GM10266 (cell line): ENCODE data around the gene EXOG.

Experiments used
- DNase-seq: peaks from one replicate; pipeline ENCODE4 v3.0.0; 2012; ENCODE audit errors: extremely low spot score
- TF ChIP-seq, protein P1 (sequence below): IDR thresholded peaks from 2 replicates; pipeline ENCODE4 v1.5.1; 2012; ENCODE audit warnings: mild to moderate bottlenecking, low read depth; ENCODE audit not compliant: control insufficient read depth, insufficient read depth; ENCODE audit errors: missing control alignments

EXOG gene

DNA sequence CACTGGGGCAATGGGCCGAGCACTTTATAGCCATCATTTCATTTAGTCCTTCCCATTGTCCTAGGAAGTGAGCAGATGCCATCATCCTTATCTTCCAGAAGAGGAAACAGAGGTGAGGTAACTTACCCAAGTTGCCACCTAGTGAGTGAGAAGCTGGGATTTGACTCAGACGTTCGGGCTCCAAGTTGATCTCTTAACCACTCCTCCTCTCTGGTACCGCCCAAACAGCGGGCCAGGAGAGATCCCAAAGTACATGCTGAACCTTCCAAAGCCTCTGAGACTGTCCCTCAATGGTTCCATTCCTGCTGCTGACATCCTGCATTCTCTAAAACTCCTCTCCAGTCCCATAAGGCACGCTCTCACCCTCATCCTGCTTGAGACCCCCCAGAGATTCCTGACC lies 56.2 kb downstream of the EXOG start:
- TF ChIP-seq, protein P1, sequence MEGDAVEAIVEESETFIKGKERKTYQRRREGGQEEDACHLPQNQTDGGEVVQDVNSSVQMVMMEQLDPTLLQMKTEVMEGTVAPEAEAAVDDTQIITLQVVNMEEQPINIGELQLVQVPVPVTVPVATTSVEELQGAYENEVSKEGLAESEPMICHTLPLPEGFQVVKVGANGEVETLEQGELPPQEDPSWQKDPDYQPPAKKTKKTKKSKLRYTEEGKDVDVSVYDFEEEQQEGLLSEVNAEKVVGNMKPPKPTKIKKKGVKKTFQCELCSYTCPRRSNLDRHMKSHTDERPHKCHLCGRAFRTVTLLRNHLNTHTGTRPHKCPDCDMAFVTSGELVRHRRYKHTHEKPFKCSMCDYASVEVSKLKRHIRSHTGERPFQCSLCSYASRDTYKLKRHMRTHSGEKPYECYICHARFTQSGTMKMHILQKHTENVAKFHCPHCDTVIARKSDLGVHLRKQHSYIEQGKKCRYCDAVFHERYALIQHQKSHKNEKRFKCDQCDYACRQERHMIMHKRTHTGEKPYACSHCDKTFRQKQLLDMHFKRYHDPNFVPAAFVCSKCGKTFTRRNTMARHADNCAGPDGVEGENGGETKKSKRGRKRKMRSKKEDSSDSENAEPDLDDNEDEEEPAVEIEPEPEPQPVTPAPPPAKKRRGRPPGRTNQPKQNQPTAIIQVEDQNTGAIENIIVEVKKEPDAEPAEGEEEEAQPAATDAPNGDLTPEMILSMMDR: no peak
- DNase-seq: no peak

DNA sequence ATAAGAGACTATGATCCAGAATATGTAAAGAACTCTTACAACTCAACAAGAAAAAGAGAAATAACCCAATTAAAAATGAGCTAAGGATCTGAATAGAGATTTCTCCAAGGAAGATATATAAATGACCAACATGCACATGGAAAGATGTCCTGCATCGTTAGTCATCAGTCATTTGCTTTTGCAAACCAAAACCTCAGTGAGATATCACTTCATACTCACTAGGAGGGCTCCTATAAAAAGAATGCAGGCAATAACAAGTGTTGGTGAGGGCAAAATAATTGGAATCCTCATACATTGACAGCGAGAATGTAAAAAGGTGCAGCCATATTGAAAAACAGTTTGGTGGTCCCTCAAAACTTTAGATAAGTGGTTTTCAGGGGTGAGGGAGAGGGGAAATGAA lies 56.9 kb downstream of the EXOG start:
- TF ChIP-seq, protein P1: no peak
- no peak for DNase-seq

DNA sequence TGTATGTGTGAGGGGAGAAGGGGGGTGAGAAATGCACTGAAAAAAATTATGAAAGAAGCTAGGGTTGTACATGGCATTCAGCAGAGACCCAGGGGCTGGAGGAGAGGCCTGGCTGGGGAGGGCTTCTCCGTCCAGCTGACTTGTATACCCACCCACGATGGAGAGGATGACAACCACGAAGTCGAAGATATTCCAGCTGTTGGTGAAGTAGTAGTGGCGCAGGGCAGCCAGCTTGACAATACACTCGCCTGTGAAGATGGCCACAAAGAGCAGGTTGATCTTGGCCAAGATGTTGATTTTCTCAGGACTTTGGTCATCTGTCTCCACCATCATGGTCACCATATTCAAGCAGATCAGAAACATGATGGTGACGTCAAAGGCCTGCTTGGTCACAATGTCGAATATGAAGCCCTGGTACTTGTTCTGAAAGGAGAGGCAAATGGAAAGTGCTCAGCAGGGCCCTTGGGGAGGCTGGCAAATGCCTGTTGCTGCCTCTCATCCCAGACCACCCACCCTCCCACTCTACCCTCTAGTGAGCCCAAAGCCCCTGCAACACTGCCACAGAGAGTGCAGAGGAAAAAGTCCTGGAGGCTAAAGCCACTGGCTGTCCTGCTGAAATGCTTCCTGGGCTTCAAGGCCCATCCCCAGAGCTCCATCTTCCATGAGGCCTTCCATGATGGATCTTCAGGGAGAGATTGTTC lies 58.1 kb downstream of the EXOG start:
- no peak for DNase-seq

DNA sequence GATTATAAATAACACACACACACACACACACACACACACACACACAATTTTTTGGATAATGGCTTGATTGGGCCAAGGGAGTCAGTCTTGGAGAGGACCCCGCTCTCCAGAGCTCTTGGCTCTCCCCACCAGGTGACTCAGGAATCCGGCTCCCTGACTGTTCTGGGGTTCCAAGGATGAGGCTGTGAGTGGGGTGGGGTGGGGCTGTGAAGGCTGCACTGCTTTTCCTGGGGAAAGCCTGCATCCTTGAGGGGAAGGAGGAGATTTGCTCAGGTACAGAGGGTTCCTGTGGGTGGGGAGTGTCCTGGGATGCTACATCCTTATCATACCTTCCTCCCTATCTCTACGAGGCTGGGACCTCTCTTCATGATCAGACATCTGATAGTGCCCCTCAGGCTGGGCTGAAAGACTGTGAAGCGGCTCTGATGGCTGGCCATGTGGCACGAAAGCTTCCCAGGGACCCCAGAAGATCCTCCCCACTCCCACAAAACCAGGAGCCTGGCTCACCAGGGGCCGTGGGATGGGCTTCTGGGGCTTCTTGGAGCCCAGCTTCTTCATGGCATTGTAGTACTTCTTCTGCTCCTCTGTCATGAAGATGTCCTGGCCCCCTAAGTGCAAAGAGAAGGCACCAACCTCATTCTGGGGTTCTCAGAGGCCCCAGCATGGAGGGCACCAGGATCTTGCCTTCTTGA lies 59.2 kb downstream of the EXOG start:
- TF ChIP-seq, protein P1: no peak

More for the DNA sequence above, 58.1 kb downstream of the EXOG start:
- TF ChIP-seq, protein P1: no peak

DNA sequence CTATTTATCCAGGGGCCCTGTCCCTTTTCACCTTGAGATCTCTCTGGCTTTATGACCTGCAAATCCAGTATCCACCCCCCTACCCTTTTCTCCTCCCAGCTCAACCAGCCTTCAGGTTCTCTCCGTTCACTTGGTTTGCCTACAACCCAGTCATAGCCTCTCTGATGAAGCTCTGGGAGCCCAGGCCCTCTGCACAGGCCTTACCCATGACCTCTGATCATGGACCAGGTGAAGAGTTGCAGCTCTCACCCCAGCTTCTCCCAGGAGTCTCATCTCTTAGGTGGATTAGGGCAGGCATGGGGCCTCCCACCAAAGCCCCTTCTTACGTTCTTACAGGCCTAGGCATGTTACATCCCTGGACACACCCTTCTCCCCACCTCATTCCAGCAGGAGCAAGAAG lies 59.8 kb downstream of the EXOG start:
- TF ChIP-seq, protein P1: no peak
- no peak for DNase-seq

More for the DNA sequence above, 59.2 kb downstream of the EXOG start:
- no peak for DNase-seq

DNA sequence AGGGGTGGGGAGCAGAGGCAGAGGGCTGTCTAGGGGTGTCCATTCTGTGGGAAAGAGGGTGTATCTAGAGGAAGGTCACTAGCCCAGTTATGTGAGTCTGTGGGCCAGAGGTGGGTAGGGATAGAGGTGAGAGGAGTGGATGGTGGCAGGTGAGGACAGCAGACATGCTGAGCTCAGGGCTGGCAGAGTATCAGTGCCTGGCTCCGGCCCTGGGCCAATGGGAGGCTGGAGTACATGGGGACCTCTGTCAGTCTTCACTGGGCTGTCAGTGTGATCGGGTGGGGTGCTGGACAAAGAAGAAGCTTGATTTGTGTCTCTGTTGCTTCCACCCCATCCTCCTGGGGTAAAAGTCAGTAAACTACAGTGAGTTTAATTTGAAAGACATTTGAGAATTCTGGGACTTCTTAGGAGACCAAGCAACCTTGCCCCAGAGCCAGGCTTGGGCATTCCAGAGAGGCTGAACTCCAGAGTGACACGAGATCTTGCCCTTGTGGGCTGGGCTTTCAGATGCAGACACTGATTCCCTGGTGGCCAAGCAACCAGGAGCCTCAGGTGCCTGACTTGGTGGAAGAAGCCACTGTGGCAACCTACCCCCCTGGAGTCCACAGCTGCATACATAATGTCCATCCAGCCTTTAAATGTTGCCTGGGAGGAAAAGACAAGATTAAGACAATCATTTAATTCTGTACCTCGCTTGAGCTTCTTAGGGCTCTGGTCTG lies 60.7 kb downstream of the EXOG start:
- TF ChIP-seq, protein P1: no peak
- DNase-seq: no peak

DNA sequence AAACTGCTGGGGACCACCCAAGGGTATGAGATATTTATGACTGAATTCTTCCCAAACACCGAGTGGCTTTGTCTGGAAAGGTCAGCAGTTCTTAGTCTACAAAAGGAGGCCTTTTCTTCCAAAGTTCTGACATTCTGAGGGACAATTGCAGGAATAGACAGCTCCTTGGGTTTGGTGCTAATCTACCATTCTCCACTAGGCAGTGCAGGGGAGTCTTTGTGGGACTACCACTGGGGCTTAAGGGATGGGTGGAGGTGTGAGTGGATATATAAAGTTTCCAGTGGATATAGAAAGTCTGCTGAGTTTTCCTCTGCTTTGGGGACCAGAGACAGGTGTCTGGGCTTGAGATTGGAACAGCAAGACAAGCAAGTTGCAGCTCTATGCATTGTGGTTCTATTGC lies 62.7 kb downstream of the EXOG start:
- DNase-seq: no peak
- TF ChIP-seq, protein P1: no peak
